ENCODE data around the gene RAB20. TPM values are rescaled to one million over a fixed set of nuclear protein-coding genes. Genes with fewer than 3 reads are reported as not detected.

RAB20 gene
- total RNA-seq, 1 experiment from 2014 or later: 12.3 TPM

GRCh38 chr13:110524541-110525257 lies 36.8 kb downstream of the RAB20 start:
- TF ChIP-seq CTCF (conservative IDR thresholded peaks at IDR 0.05): no peak
- Histone ChIP-seq H3K23ac (ENCODE audit: insufficient read length, low read depth, low read length) (no peak overlapping the region), H3K4me1 (ENCODE audit: insufficient read depth, low read length) (peaks cover 2% of the 10 kb centered on the region; the same call in 1 of the 2 replicates), H3K9ac (ENCODE audit: extremely low read depth, insufficient read length, low read length) (no peak overlapping the region), H3K9me3 (ENCODE audit: control insufficient read depth, low read depth, low read length) (no peaks in the 10 kb centered on the region), H2BK15ac (ENCODE audit: low read depth, low read length) (no peak overlapping the region), H3K27ac (ENCODE audit: insufficient read length, low read depth, low read length) (no peak overlapping the region), H3T11ph (ENCODE audit: low read length) (no peak overlapping the region), H3K79me2 (ENCODE audit: insufficient read depth, low read length) (peaks cover 3% of the 10 kb centered on the region; the same call in 1 of the 2 replicates), H2BK20ac (ENCODE audit: low read depth, low read length, poor library complexity, severe bottlenecking) (no peak overlapping the region), H3K56ac (ENCODE audit: insufficient read length, low read depth, low read length) (no peak overlapping the region), H2BK5ac (ENCODE audit: insufficient read length, low read length) (no peak overlapping the region), H3K4me2 (ENCODE audit: insufficient read depth, insufficient read length, low read length) (no peak overlapping the region), H3K27me3 (ENCODE audit: insufficient read depth, low read length) (no peaks in the 10 kb centered on the region), H3K4ac (ENCODE audit: low read depth, low read length) (no peak overlapping the region), H3K14ac (ENCODE audit: insufficient read depth, low read length) (no peak overlapping the region), H4K8ac (replicated peaks; ENCODE audit: insufficient read length, low read depth, low read length) (no peak overlapping the region), H3K79me1 (ENCODE audit: insufficient read depth, low read depth, low read length, poor library complexity, severe bottlenecking) (peaks cover 4% of the 10 kb centered on the region), H2AK5ac (ENCODE audit: insufficient read length, low read length) (no peak overlapping the region), H2BK120ac (ENCODE audit: low read depth, low read length, poor library complexity, severe bottlenecking) (no peak overlapping the region), H4K91ac (ENCODE audit: insufficient read length, low read depth, low read length) (no peak overlapping the region), H4K20me1 (ENCODE audit: control insufficient read depth, insufficient read depth, insufficient read length) (no peaks in the 10 kb centered on the region), H3K23me2 (ENCODE audit: insufficient read length, low read depth, low read length, poor library complexity, severe bottlenecking) (no peaks in the 10 kb centered on the region), H3K18ac (ENCODE audit: insufficient read length, low read depth, low read length) (no peak overlapping the region), H2AFZ (ENCODE audit: low read length) (no peak overlapping the region), H2BK12ac (ENCODE audit: insufficient read length, low read depth, low read length) (no peak overlapping the region), H4K5ac (ENCODE audit: insufficient read length, low read depth, low read length) (no peak overlapping the region)
- WGBS (ENCODE audit: extremely low coverage, insufficient read length, low lambda C conversion rate): no CpG with 5 or more reads among the region's 21 CpGs
- H3K27ac Mint-ChIP-seq: peak overlapping the region in 2 of 3 experiments; percentile 52 to 75; a peak in 2 of 7 replicates
- peaks cover 33 to 41% of the 10 kb centered on the region in 2 experiments for H3K4me1 Mint-ChIP-seq
- DNase-seq: no peak
- no peaks in the 10 kb centered on the region for H3K9me3 Mint-ChIP-seq
- H3K4me3 Mint-ChIP-seq: no peak overlapping the region
- H3K36me3 Mint-ChIP-seq (ENCODE audit: insufficient read depth in 1 of 3, low read depth in 3 of 3): peaks cover 0 to 20% (median 4%) of the 10 kb centered on the region in 3 experiments; a peak in 3 of 7 replicates
- H3K27me3 Mint-ChIP-seq (ENCODE audit: low read depth): no peaks in the 10 kb centered on the region
